WTC11 (cell line): Measurements from ENCODE around the gene ICAM3. TPM values are rescaled to one million over a fixed set of nuclear protein-coding genes. Genes with fewer than 3 reads are reported as not detected.

Experiments
- ATAC-seq: fragments of 200-7000 bp; cut with Tn5 transposase; 2 replicates; pipeline ENCODE4 v1.10.0; 2021; ENCODE audit warnings: mild to moderate bottlenecking, moderate library complexity
- CTCF ChIA-PET: fragments of 300-600 bp; sonication (Branson Sonifier 250); formaldehyde crosslinking; loops from one replicate; lab custom pipeline; 2021; ENCODE audit warnings: antibody characterized with exemption; lab: Charles Lee
- POLR2A ChIA-PET: fragments of 350-600 bp; sonication (Branson Sonifier 250); formaldehyde crosslinking; loops from one replicate; lab custom pipeline; 2021; ENCODE audit warnings: antibody characterized with exemption; lab: Charles Lee
- DNase-seq: peaks from one replicate; pipeline ENCODE4 v3.0.0; 2021; ENCODE audit warnings: low spot score
- H3K27ac Mint-ChIP-seq: 2 replicates; pipeline ENCODE4 v1.8.0; 2021; ENCODE audit warnings: mixed read lengths
- H3K27me3 Mint-ChIP-seq: 2 replicates; pipeline ENCODE4 v1.8.0; 2021; ENCODE audit warnings: low read depth, mild to moderate bottlenecking, moderate library complexity, mixed read lengths
- H3K36me3 Mint-ChIP-seq: 2 replicates; pipeline ENCODE4 v1.8.0; 2021; ENCODE audit warnings: mixed read lengths
- H3K4me1 Mint-ChIP-seq: 2 replicates; pipeline ENCODE4 v1.8.0; 2022; ENCODE audit warnings: mixed read lengths
- H3K4me3 Mint-ChIP-seq: 2 replicates; pipeline ENCODE4 v1.8.0; 2021; ENCODE audit warnings: mild to moderate bottlenecking, moderate library complexity, mixed read lengths
- H3K9me3 Mint-ChIP-seq: 2 replicates; pipeline ENCODE4 v1.8.0; 2021; ENCODE audit warnings: mixed read lengths
- AR ChIP-seq: fragments of 250-450 bp; sonication (Bioruptor Pico); IDR thresholded peaks from 2 replicates; pipeline ENCODE4 v1.9.0; 2021; ENCODE audit warnings: mild to moderate bottlenecking
- ATF1 ChIP-seq: sonication (generic); formaldehyde crosslinking; IDR thresholded peaks from 2 replicates; pipeline ENCODE4 v1.8.1; 2023; ENCODE audit warnings: mild to moderate bottlenecking, moderate library complexity, missing genetic modification reagents
- CREM ChIP-seq: sonication (generic); formaldehyde crosslinking; IDR thresholded peaks from 2 replicates; pipeline ENCODE4 v1.8.1; 2022; ENCODE audit warnings: mild to moderate bottlenecking, missing genetic modification reagents, moderate library complexity
- ESRRA ChIP-seq: sonication (generic); formaldehyde crosslinking; IDR thresholded peaks from 2 replicates; pipeline ENCODE4 v1.8.1; 2022; ENCODE audit warnings: mild to moderate bottlenecking, missing genetic modification reagents, borderline replicate concordance
- FOXK1 ChIP-seq: sonication (generic); formaldehyde crosslinking; IDR thresholded peaks from 2 replicates; pipeline ENCODE4 v1.8.0; 2022; ENCODE audit warnings: mild to moderate bottlenecking, moderate library complexity, missing genetic modification reagents
- FOXP1 ChIP-seq: sonication (generic); formaldehyde crosslinking; IDR thresholded peaks from 2 replicates; pipeline ENCODE4 v1.8.0; 2022; ENCODE audit warnings: missing genetic modification reagents, mild to moderate bottlenecking, moderate library complexity, borderline replicate concordance
- HMGXB4 ChIP-seq: sonication (generic); formaldehyde crosslinking; IDR thresholded peaks from 2 replicates; pipeline ENCODE4 v1.8.1; 2023; ENCODE audit warnings: mild to moderate bottlenecking, moderate library complexity, missing genetic modification reagents
- JAZF1 ChIP-seq: fragments of 250-450 bp; sonication (Bioruptor Pico); IDR thresholded peaks from 2 replicates; pipeline ENCODE4 v1.9.0; 2021; ENCODE audit warnings: moderate library complexity, mild to moderate bottlenecking, inconsistent platforms
- KAT7 ChIP-seq: sonication (generic); formaldehyde crosslinking; IDR thresholded peaks from 2 replicates; pipeline ENCODE4 v1.8.1; 2023; ENCODE audit warnings: missing genetic modification reagents, mild to moderate bottlenecking, borderline replicate concordance
- MLX ChIP-seq: sonication (generic); formaldehyde crosslinking; IDR thresholded peaks from 2 replicates; pipeline ENCODE4 v1.8.1; 2023; ENCODE audit warnings: mild to moderate bottlenecking, missing genetic modification reagents, moderate library complexity
- MXD4 ChIP-seq: fragments of 250-450 bp; sonication (Bioruptor Pico); IDR thresholded peaks from 2 replicates; pipeline ENCODE4 v1.8.0; 2021; ENCODE audit warnings: mild to moderate bottlenecking, moderate library complexity, borderline replicate concordance
- NFATC4 ChIP-seq: fragments of 250-450 bp; sonication (Bioruptor Pico); IDR thresholded peaks from 2 replicates; pipeline ENCODE4 v1.9.0; 2021; ENCODE audit warnings: mild to moderate bottlenecking
- PRRX2 ChIP-seq: fragments of 250-450 bp; sonication (Bioruptor Pico); IDR thresholded peaks from 2 replicates; pipeline ENCODE4 v1.8.0; 2021; ENCODE audit warnings: mild to moderate bottlenecking
- RORB ChIP-seq: fragments of 250-450 bp; sonication (Bioruptor Pico); IDR thresholded peaks from 2 replicates; pipeline ENCODE4 v1.9.0; 2021; ENCODE audit warnings: mild to moderate bottlenecking
- SOX15 ChIP-seq: fragments of 250-450 bp; sonication (Bioruptor Pico); IDR thresholded peaks from 2 replicates; pipeline ENCODE4 v1.9.0; 2021; ENCODE audit warnings: mild to moderate bottlenecking
- TEAD1 ChIP-seq: sonication (generic); formaldehyde crosslinking; IDR thresholded peaks from 2 replicates; pipeline ENCODE4 v1.8.0; 2022; ENCODE audit warnings: mild to moderate bottlenecking, missing genetic modification reagents
- ZBTB21 ChIP-seq: sonication (generic); formaldehyde crosslinking; IDR thresholded peaks from 2 replicates; pipeline ENCODE4 v1.8.1; 2023; ENCODE audit warnings: mild to moderate bottlenecking, missing genetic modification reagents, borderline replicate concordance
- ZNF232 ChIP-seq: sonication (generic); formaldehyde crosslinking; IDR thresholded peaks from 2 replicates; pipeline ENCODE4 v1.8.0; 2022; ENCODE audit warnings: mild to moderate bottlenecking, missing genetic modification reagents
- ZNF317 ChIP-seq: sonication (generic); formaldehyde crosslinking; IDR thresholded peaks from 2 replicates; pipeline ENCODE4 v1.8.1; 2023; ENCODE audit warnings: low read depth, mild to moderate bottlenecking, moderate library complexity, missing genetic modification reagents, borderline replicate concordance
- ZNF416 ChIP-seq: fragments of 250-450 bp; sonication (Bioruptor Pico); IDR thresholded peaks from 2 replicates; pipeline ENCODE4 v1.9.0; 2021; ENCODE audit warnings: mild to moderate bottlenecking, inconsistent platforms
- ZNF425 ChIP-seq: fragments of 250-450 bp; sonication (Bioruptor Pico); conservative IDR thresholded peaks from 2 replicates; pipeline ENCODE4 v1.9.0; 2021; ENCODE audit warnings: mild to moderate bottlenecking
- ZNF532 ChIP-seq: fragments of 250-450 bp; sonication (Bioruptor Pico); IDR thresholded peaks from 2 replicates; pipeline ENCODE4 v1.9.0; 2021; ENCODE audit warnings: mild to moderate bottlenecking, borderline replicate concordance
- total RNA-seq: library from RNA; stranded (reverse); gene quantifications from 3 replicates; pipeline ENCODE4 v1.2.3, GENCODE V29; 2021
- TF ChIP-seq, protein P1 (sequence below): fragments of 200-600 bp; IDR thresholded peaks from 2 replicates; pipeline ENCODE4 v1.8.0; 2022; ENCODE audit warnings: antibody characterized with exemption

The ICAM3 gene
- total RNA-seq, 1 experiment from 2014 or later: 18.7 TPM

GRCh38 chr19:10364644-10365043 lies 25.2 kb upstream of the ICAM3 start:
- H3K27ac Mint-ChIP-seq: no peak overlapping the region
- no peaks in the 10 kb centered on the region for H3K9me3 Mint-ChIP-seq
- TF ChIP-seq AR: no peak
- no peak for TF ChIP-seq ATF1 (CRISPR knock-in tag)
- no peak for TF ChIP-seq ZNF532 (CRISPR knock-in tag)
- no peak for TF ChIP-seq TEAD1 (CRISPR knock-in tag)
- no peak for TF ChIP-seq NFATC4
- TF ChIP-seq JAZF1 (CRISPR knock-in tag): no peak
- TF ChIP-seq MLX (CRISPR knock-in tag): no peak
- TF ChIP-seq CREM (CRISPR knock-in tag): no peak
- TF ChIP-seq ESRRA (CRISPR knock-in tag): no peak
- TF ChIP-seq RORB (CRISPR knock-in tag): no peak
- TF ChIP-seq, all 79 proteins: peak for 0
- Mint-ChIP-seq H3K4me3 (no peak overlapping the region), H3K4me1 (no peaks in the 10 kb centered on the region), H3K36me3 (peaks cover 32% of the 10 kb centered on the region), H3K27me3 (no peaks in the 10 kb centered on the region)
- ATAC-seq: no peak
- ChIA-PET POLR2A (no interaction called here), CTCF (no interaction called here)
- DNase-seq: no peak

- POLR2A ChIA-PET: no interaction called here
- CTCF ChIA-PET: no interaction called here
- peaks cover 25% of the 10 kb centered on the region; the same call in 1 of the 2 replicates for H3K36me3 Mint-ChIP-seq
- TF ChIP-seq ZNF425 (CRISPR knock-in tag): no peak
- no peak for TF ChIP-seq MXD4
- no peak for TF ChIP-seq SOX15 (CRISPR knock-in tag)
- no peak for TF ChIP-seq HMGXB4 (CRISPR knock-in tag)
- TF ChIP-seq, protein P1, sequence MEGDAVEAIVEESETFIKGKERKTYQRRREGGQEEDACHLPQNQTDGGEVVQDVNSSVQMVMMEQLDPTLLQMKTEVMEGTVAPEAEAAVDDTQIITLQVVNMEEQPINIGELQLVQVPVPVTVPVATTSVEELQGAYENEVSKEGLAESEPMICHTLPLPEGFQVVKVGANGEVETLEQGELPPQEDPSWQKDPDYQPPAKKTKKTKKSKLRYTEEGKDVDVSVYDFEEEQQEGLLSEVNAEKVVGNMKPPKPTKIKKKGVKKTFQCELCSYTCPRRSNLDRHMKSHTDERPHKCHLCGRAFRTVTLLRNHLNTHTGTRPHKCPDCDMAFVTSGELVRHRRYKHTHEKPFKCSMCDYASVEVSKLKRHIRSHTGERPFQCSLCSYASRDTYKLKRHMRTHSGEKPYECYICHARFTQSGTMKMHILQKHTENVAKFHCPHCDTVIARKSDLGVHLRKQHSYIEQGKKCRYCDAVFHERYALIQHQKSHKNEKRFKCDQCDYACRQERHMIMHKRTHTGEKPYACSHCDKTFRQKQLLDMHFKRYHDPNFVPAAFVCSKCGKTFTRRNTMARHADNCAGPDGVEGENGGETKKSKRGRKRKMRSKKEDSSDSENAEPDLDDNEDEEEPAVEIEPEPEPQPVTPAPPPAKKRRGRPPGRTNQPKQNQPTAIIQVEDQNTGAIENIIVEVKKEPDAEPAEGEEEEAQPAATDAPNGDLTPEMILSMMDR: no peak
- TF ChIP-seq ZNF416 (CRISPR knock-in tag): no peak
- TF ChIP-seq KAT7 (CRISPR knock-in tag): no peak
- TF ChIP-seq ZBTB21 (CRISPR knock-in tag): no peak
- TF ChIP-seq PRRX2 (CRISPR knock-in tag): no peak
- TF ChIP-seq ZNF232: no peak
- no peak for TF ChIP-seq FOXP1 (CRISPR knock-in tag)
- TF ChIP-seq ZNF317 (CRISPR knock-in tag): no peak
- no peak for TF ChIP-seq FOXK1
Observed at GRCh38 chr19:10363789-10364281, 24.4 kb upstream of the ICAM3 start.

More at GRCh38 chr19:10363789-10364281, 24.4 kb upstream of the ICAM3 start:
- Mint-ChIP-seq H3K9me3 (no peaks in the 10 kb centered on the region), H3K4me3 (no peak overlapping the region), H3K27ac (no peak overlapping the region), H3K27me3 (no peaks in the 10 kb centered on the region), H3K4me1 (no peaks in the 10 kb centered on the region)
- DNase-seq (no peak), ATAC-seq (no peak)
